GF-D8 (cell line): Measurements from ENCODE around the gene NBEA.

ENCODE experiments used
- DNase-seq: peaks from one replicate; lab custom pipeline; 2025; lab: John Stamatoyannopoulos, UW

NBEA gene

GRCh38 chr13:35475960-35476943, 534.2 kb downstream of the NBEA start, which contains the start of gene MAB21L1:
Gene MAB21L1, minus strand, starts transcription at chr13:35476689. Its CDS starts 551 bp downstream, at chr13:35476138.
- no peak for DNase-seq

GRCh38 chr13:35477386-35477946, 535.4 kb downstream of the NBEA start:
- no peak for DNase-seq

- no peak for DNase-seq
Observed at GRCh38 chr13:35478271-35479037, 536.4 kb downstream of the NBEA start.

- DNase-seq, result no peak
Observed at GRCh38 chr13:35479038-35479492, 537.0 kb downstream of the NBEA start.

- DNase-seq, result no peak
Observed at GRCh38 chr13:35479706-35480105, 537.6 kb downstream of the NBEA start.

- no peak for DNase-seq
Observed at GRCh38 chr13:35480346-35480745, 538.3 kb downstream of the NBEA start.

- no peak for DNase-seq
Observed at GRCh38 chr13:35481777-35482176, 539.7 kb downstream of the NBEA start.

GRCh38 chr13:35482527-35482926, 540.5 kb downstream of the NBEA start:
- no peak for DNase-seq

GRCh38 chr13:35483761-35484160, 541.7 kb downstream of the NBEA start:
- no peak for DNase-seq

- DNase-seq, result no peak
Observed at GRCh38 chr13:35484384-35484783, 542.3 kb downstream of the NBEA start.

GRCh38 chr13:35485424-35485823, 543.4 kb downstream of the NBEA start:
- DNase-seq, result no peak

GRCh38 chr13:35489050-35489449, 547.0 kb downstream of the NBEA start:
- no peak for DNase-seq

GRCh38 chr13:35496006-35496405, 553.9 kb downstream of the NBEA start:
- no peak for DNase-seq

- DNase-seq, result no peak
Observed at GRCh38 chr13:35496761-35497386, 554.8 kb downstream of the NBEA start.

- no peak for DNase-seq
Observed at GRCh38 chr13:35498231-35498630, 556.2 kb downstream of the NBEA start.

- no peak for DNase-seq
Observed at GRCh38 chr13:35499196-35499662, 557.2 kb downstream of the NBEA start.

GRCh38 chr13:35499676-35500075, 557.6 kb downstream of the NBEA start:
- no peak for DNase-seq

GRCh38 chr13:35500144-35500543, 558.1 kb downstream of the NBEA start:
- no peak for DNase-seq

- no peak for DNase-seq
Observed at GRCh38 chr13:35501661-35502235, 559.7 kb downstream of the NBEA start.

- no peak for DNase-seq
Observed at GRCh38 chr13:35502456-35502855, 560.4 kb downstream of the NBEA start.

GRCh38 chr13:35512271-35512920, 570.3 kb downstream of the NBEA start:
- DNase-seq, result no peak
